Measurements from ENCODE around the gene NEDD4L. TPM values are rescaled to one million over a fixed set of nuclear protein-coding genes. Genes with fewer than 3 reads are reported as not detected.
A peak's percentile ranks its signal among the peaks of the same experiment; 100 is the strongest.
"Not testable (repeated sequence)": the region's sequence is repeated elsewhere in the genome, so short reads cannot be mapped to it uniquely, and the experiment has no call there.

Gene NEDD4L
- total and polyA plus RNA-seq, 4 donors = 40.2 to 308 (median 148) TPM

DNA sequence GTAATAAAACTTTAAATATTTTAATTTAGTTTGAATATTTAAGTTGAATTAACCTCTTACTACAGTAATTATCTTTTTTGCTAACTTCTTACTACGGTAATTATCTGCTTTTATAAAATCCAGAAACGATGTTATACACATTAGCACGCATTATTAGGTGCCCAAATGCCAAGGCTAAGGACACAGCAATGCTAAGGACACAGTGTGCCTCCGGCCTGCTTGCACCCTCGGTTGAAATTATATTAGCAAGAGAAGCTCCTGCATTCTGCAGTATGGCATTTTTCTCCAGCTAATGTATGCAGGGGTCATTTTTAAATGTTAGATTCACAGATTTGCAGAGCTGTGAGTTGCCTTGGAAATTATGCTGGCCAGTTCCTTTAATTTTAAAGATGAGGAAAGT, 220.0 kb downstream of the NEDD4L start:
- DNase-seq = no peak
- Histone ChIP-seq H3K4me1 (ENCODE audit: control insufficient read depth in 5 of 5, insufficient read depth in 5 of 5, low read length in 5 of 5) (peaks cover 8 to 42% (median 14%) of the 10 kb centered on the region in 5 donors), H3K9ac (ENCODE audit: insufficient read depth in 1 of 2, low read length in 2 of 2) (peak overlapping the region in 1 of 2 donors; percentile 15), H3K27ac (ENCODE audit: low read depth in 1 of 2, low read length in 1 of 2) (peak overlapping the region; percentile 44 to 58), H3K36me3 (ENCODE audit: control insufficient read depth in 4 of 4, insufficient read depth in 4 of 4, low read length in 4 of 4) (no peaks in the 10 kb centered on the region), H3K9me3 (ENCODE audit: control insufficient read depth in 4 of 4, insufficient read depth in 3 of 4, low read length in 3 of 4) (no peaks in the 10 kb centered on the region), H3K27me3 (ENCODE audit: control insufficient read depth in 3 of 3, insufficient read depth in 3 of 3, low read length in 2 of 3) (no peaks in the 10 kb centered on the region), H3K4me3 (no peak overlapping the region)
- 87 to 89% methylated on average over 5 of the region's 5 CpGs for WGBS, 2 donors
- TF ChIP-seq, protein P1, sequence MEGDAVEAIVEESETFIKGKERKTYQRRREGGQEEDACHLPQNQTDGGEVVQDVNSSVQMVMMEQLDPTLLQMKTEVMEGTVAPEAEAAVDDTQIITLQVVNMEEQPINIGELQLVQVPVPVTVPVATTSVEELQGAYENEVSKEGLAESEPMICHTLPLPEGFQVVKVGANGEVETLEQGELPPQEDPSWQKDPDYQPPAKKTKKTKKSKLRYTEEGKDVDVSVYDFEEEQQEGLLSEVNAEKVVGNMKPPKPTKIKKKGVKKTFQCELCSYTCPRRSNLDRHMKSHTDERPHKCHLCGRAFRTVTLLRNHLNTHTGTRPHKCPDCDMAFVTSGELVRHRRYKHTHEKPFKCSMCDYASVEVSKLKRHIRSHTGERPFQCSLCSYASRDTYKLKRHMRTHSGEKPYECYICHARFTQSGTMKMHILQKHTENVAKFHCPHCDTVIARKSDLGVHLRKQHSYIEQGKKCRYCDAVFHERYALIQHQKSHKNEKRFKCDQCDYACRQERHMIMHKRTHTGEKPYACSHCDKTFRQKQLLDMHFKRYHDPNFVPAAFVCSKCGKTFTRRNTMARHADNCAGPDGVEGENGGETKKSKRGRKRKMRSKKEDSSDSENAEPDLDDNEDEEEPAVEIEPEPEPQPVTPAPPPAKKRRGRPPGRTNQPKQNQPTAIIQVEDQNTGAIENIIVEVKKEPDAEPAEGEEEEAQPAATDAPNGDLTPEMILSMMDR (IDR thresholded peaks at IDR 0.05; ENCODE audit: control extremely low read depth, extremely low read depth) = no peak
- no peak for ATAC-seq (ENCODE audit: insufficient read depth, low FRiP score)

DNA sequence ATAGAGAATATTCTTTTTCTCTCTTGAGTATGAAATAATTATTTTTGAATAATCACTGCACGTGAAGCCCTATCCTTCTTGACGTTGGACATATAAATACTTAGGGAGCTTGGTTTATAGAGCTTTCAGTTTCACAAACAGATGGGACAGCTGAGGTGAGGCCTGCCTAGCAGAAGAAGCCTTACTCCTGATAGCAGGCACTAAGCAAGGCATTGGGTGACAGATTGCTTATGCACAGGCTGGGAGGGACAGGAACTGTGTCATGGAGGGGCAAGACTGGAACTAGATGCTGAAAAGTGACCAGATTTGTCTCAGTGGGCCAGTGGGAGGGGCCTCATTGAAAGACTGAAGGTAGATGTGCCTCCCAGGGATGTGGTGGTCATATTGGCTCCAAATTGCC, 220.8 kb downstream of the NEDD4L start:
- DNase-seq = no peak
- Histone ChIP-seq H3K27me3 (ENCODE audit: control insufficient read depth in 3 of 3, insufficient read depth in 3 of 3, low read length in 2 of 3) (no peaks in the 10 kb centered on the region), H3K27ac (ENCODE audit: low read depth in 1 of 2, low read length in 1 of 2) (peak overlapping the region; percentile 55 to 72), H3K9ac (ENCODE audit: insufficient read depth in 1 of 2, low read length in 2 of 2) (no peak overlapping the region), H3K4me1 (ENCODE audit: control insufficient read depth in 5 of 5, insufficient read depth in 5 of 5, low read length in 5 of 5) (peaks cover 11 to 48% (median 20%) of the 10 kb centered on the region in 5 donors), H3K4me3 (no peak overlapping the region), H3K36me3 (ENCODE audit: control insufficient read depth in 4 of 4, insufficient read depth in 4 of 4, low read length in 4 of 4) (no peaks in the 10 kb centered on the region), H3K9me3 (ENCODE audit: control insufficient read depth in 4 of 4, insufficient read depth in 3 of 4, low read length in 3 of 4) (no peaks in the 10 kb centered on the region)
- 64 to 76% methylated on average over 2 of the region's 2 CpGs for WGBS, 2 donors
- no peak for ATAC-seq (ENCODE audit: insufficient read depth, low FRiP score)
- TF ChIP-seq, protein P1 (IDR thresholded peaks at IDR 0.05; ENCODE audit: control extremely low read depth, extremely low read depth) = no peak

DNA sequence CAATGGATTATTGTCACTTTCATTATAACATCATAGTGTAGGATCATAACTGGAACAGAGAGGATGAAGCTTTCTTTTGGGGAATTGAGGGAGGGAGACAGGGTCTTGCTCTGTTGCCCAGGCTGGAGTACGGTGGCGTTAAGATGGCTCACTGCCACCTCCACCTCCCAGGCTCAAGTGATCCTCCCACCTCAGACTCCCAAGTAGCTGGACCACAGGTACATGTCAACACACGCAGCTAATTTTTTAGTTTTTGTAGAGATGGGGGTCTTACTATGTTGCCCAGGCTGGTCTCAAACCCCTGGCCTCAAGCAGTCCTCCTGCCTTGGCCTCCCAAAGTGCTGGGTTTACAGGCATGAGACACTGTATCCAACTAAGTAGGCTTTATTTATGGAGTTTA, 221.5 kb downstream of the NEDD4L start:
- not testable (repeated sequence) for H3K9me3 ChIP-seq (ENCODE audit: control insufficient read depth in 4 of 4, insufficient read depth in 3 of 4, low read length in 3 of 4); H3K4me3 ChIP-seq; H3K36me3 ChIP-seq (ENCODE audit: control insufficient read depth in 4 of 4, insufficient read depth in 4 of 4, low read length in 4 of 4); H3K27me3 ChIP-seq (ENCODE audit: control insufficient read depth in 3 of 3, insufficient read depth in 3 of 3, low read length in 2 of 3); DNase-seq; H3K9ac ChIP-seq (ENCODE audit: insufficient read depth in 1 of 2, low read length in 2 of 2); ATAC-seq (ENCODE audit: insufficient read depth, low FRiP score)
- WGBS, 2 donors = 96 to 97% methylated on average over 3 of the region's 3 CpGs
- Histone ChIP-seq H3K4me1 (ENCODE audit: control insufficient read depth in 5 of 5, insufficient read depth in 5 of 5, low read length in 5 of 5) (peaks cover 14 to 47% (median 20%) of the 10 kb centered on the region in 5 donors), H3K27ac (ENCODE audit: low read depth in 1 of 2, low read length in 1 of 2) (peak overlapping the region; percentile 55 to 61)

DNA sequence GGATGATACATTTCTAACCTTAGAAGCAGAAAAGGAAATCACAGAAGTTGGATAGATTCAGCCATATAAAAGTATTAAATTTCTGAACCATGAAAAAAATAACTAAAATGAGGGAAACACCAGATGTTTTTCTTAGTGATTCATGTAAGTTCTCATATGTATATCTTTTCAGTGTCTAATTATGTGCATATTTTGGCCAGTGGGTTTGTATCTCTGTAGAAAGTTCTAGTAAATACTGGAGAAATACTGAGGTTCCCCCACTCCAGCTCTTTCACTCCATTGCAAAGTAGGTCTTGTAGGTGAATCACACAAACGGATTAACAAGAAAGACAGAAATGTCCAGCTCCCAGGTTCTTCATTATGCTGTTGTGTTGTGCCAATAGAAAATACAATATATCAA, 222.3 kb downstream of the NEDD4L start:
- Histone ChIP-seq H3K27ac (ENCODE audit: low read depth in 1 of 2, low read length in 1 of 2) (no peak overlapping the region), H3K4me3 (no peak overlapping the region), H3K9me3 (ENCODE audit: control insufficient read depth in 4 of 4, insufficient read depth in 3 of 4, low read length in 3 of 4) (no peaks in the 10 kb centered on the region), H3K9ac (ENCODE audit: insufficient read depth in 1 of 2, low read length in 2 of 2) (no peak overlapping the region), H3K4me1 (ENCODE audit: control insufficient read depth in 5 of 5, insufficient read depth in 5 of 5, low read length in 5 of 5) (peaks cover 14 to 45% (median 20%) of the 10 kb centered on the region in 5 donors), H3K36me3 (ENCODE audit: control insufficient read depth in 4 of 4, insufficient read depth in 4 of 4, low read length in 4 of 4) (no peaks in the 10 kb centered on the region), H3K27me3 (ENCODE audit: control insufficient read depth in 3 of 3, insufficient read depth in 3 of 3, low read length in 2 of 3) (no peaks in the 10 kb centered on the region)
- no peak for DNase-seq
- 67 to 89% methylated on average over 1 of the region's 1 CpG for WGBS, 2 donors
- ATAC-seq (ENCODE audit: insufficient read depth, low FRiP score) = no peak
- TF ChIP-seq, protein P1 (IDR thresholded peaks at IDR 0.05; ENCODE audit: control extremely low read depth, extremely low read depth) = no peak

Measured in lung (tissue), 12 donors.